HepG2 (cell line): Measurements from ENCODE around the gene EPB41L1. TPM values are rescaled to one million over a fixed set of nuclear protein-coding genes. Genes with fewer than 3 reads are reported as not detected.

ENCODE experiments used
- CBX1 ChIP-seq: IDR thresholded peaks from one replicate; pipeline ENCODE4 v1.6.1; 2016; ENCODE audit warnings: antibody characterized with exemption, low read depth
- GPBP1L1 ChIP-seq: sonication (generic); formaldehyde crosslinking; IDR thresholded peaks from 2 replicates; pipeline ENCODE4 v1.5.0; 2020; ENCODE audit warnings: mild to moderate bottlenecking, missing genetic modification reagents
- HOXA9 ChIP-seq: sonication (generic); formaldehyde crosslinking; IDR thresholded peaks from 2 replicates; pipeline ENCODE4 v1.8.1; 2022; ENCODE audit warnings: missing genetic modification reagents, mild to moderate bottlenecking, moderate library complexity, borderline replicate concordance
- MYNN ChIP-seq: sonication (generic); formaldehyde crosslinking; IDR thresholded peaks from 2 replicates; pipeline ENCODE4 v1.4.0; 2020; ENCODE audit warnings: mild to moderate bottlenecking, low read depth, missing genetic modification reagents
- MYPOP ChIP-seq: sonication (generic); formaldehyde crosslinking; IDR thresholded peaks from 2 replicates; pipeline ENCODE4 v1.8.1; 2023; ENCODE audit warnings: mild to moderate bottlenecking, moderate library complexity, missing genetic modification reagents
- NCOA1 ChIP-seq: sonication (generic); formaldehyde crosslinking; IDR thresholded peaks from 2 replicates; pipeline ENCODE4 v1.9.0; 2021; ENCODE audit warnings: missing genetic modification reagents
- NFYC ChIP-seq: IDR thresholded peaks from 2 replicates; pipeline ENCODE4 v1.6.1; 2016; ENCODE audit warnings: missing genetic modification reagents, missing compliant biosample characterization
- ZBTB38 ChIP-seq: sonication (generic); formaldehyde crosslinking; IDR thresholded peaks from 2 replicates; pipeline ENCODE4 v1.5.1; 2020; ENCODE audit warnings: mild to moderate bottlenecking, missing genetic modification reagents
- ZMYM3 ChIP-seq: sonication (generic); formaldehyde crosslinking; IDR thresholded peaks from 2 replicates; pipeline ENCODE4 v1.5.1; 2020; ENCODE audit warnings: mild to moderate bottlenecking, missing genetic modification reagents
- ZSCAN20 ChIP-seq: sonication (generic); formaldehyde crosslinking; IDR thresholded peaks from 2 replicates; pipeline ENCODE4 v1.4.0; 2020; ENCODE audit warnings: missing genetic modification reagents, mild to moderate bottlenecking, borderline replicate concordance
- ZSCAN21 ChIP-seq: sonication (generic); formaldehyde crosslinking; IDR thresholded peaks from 2 replicates; pipeline ENCODE4 v1.8.0; 2022; ENCODE audit warnings: mild to moderate bottlenecking, missing genetic modification reagents, moderate library complexity, borderline replicate concordance
- ZSCAN25 ChIP-seq: sonication (generic); formaldehyde crosslinking; IDR thresholded peaks from 2 replicates; pipeline ENCODE4 v1.8.0; 2022; ENCODE audit warnings: mild to moderate bottlenecking, missing genetic modification reagents
- polyA plus RNA-seq, 8 experiments: library from polyadenylated mRNA; depleted of rRNA in 3 of 8; stranded (reverse) in 7 of 8; unstranded in 1 of 8; fragments of >200 nt; fragmentation: Illumina TruSeq in 4 of 8; extraction: Trizol in 4 of 8; gene quantifications; 2 replicates each; pipeline versions ENCODE4 v1.2.1 to v1.2.3, GENCODE V29; 2011 to 2016; ENCODE audit warnings: low read depth in 4 of 8, missing spikeins in 1 of 8, mixed read lengths in 1 of 8; ENCODE audit not compliant: insufficient read depth in 1 of 8
- total RNA-seq, 5 experiments: library from RNA; depleted of rRNA; stranded (reverse); fragments of >200 nt; fragmentation: Illumina TruSeq; extraction: Trizol; gene quantifications; 2 replicates each; pipeline ENCODE4 v1.2.3, GENCODE V29; 2016; ENCODE audit warnings: low read depth in 1 of 5
- TF ChIP-seq, protein P1 (sequence below), 2 experiments: sonication (generic) in 1 of 2; formaldehyde crosslinking in 1 of 2; IDR thresholded peaks; 2 replicates each; pipeline versions ENCODE4 v1.4.0 to v1.6.1; 2016 to 2020; ENCODE audit warnings: borderline replicate concordance in 1 of 2, low read depth in 1 of 2, mild to moderate bottlenecking in 1 of 2, missing genetic modification reagents in 1 of 2

Gene EPB41L1
- total and polyA plus RNA-seq, 2 of the 13 experiments (the other 11 are each of a cell fraction or from before 2014, with no cell fraction given): 16.7 to 39.0 TPM

DNA sequence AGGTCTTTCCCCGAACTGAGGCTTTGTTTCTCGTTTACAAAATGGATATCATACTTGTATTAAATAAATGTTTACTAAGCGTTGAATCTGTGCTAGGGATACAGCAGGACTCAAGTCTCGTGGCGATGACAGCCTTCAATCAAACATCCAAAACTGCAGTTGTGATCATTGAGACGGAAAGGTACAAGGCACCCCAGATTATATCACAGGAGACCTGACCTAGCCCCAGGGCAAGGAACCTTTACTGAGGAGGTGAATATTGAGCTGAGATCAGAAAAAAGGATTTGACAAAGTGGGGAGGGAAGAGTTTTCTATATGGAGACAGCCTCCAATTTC lies 82.2 kb downstream of the EPB41L1 start (continued):
- TF ChIP-seq, protein P1, sequence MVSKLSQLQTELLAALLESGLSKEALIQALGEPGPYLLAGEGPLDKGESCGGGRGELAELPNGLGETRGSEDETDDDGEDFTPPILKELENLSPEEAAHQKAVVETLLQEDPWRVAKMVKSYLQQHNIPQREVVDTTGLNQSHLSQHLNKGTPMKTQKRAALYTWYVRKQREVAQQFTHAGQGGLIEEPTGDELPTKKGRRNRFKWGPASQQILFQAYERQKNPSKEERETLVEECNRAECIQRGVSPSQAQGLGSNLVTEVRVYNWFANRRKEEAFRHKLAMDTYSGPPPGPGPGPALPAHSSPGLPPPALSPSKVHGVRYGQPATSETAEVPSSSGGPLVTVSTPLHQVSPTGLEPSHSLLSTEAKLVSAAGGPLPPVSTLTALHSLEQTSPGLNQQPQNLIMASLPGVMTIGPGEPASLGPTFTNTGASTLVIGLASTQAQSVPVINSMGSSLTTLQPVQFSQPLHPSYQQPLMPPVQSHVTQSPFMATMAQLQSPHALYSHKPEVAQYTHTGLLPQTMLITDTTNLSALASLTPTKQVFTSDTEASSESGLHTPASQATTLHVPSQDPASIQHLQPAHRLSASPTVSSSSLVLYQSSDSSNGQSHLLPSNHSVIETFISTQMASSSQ (IDR thresholded peaks at IDR 0.05; ENCODE audit: low read depth): no peak
- TF ChIP-seq, protein P1 (CRISPR knock-in tag; IDR thresholded peaks at IDR 0.05; ENCODE audit: borderline replicate concordance): no peak
- 0 out of 2 replicates have a peak, but pooled peaks have one; percentile 3 for TF ChIP-seq ZSCAN25 (CRISPR knock-in tag)
- TF ChIP-seq NCOA1 (CRISPR knock-in tag): no peak
- TF ChIP-seq ZSCAN20 (CRISPR knock-in tag): no peak
- no peak for TF ChIP-seq CBX1
- no peak for TF ChIP-seq NFYC (CRISPR knock-in tag)
- no peak for TF ChIP-seq GPBP1L1 (CRISPR knock-in tag)
- no peak for TF ChIP-seq ZBTB38 (CRISPR knock-in tag)
- TF ChIP-seq ZSCAN21 (CRISPR knock-in tag): no peak
- no peak for TF ChIP-seq ZMYM3 (CRISPR knock-in tag)
- no peak for TF ChIP-seq MYNN
- 0 out of 2 replicates have a peak, but pooled peaks have one; percentile 15 for TF ChIP-seq HOXA9
- 0 out of 2 replicates have a peak, but pooled peaks have one; percentile 13 for TF ChIP-seq MYPOP (CRISPR knock-in tag)
